T47D (cell line): ENCODE data around the gene SLCO2A1.

Experiments
- DNase-seq, 2 experiments: peaks; one replicate each; pipeline versions ENCODE4 v3.0.0 to v3.0.0-alpha.2; 2011 to 2012; ENCODE audit warnings: low read depth in 1 of 2, low spot score in 1 of 2
- JUND ChIP-seq: IDR thresholded peaks from 2 replicates; pipeline ENCODE4 v1.6.1; 2012; ENCODE audit warnings: low read depth
- in situ Hi-C: cut with HindIII; loops from 2 replicates; pipeline ENCODE4 v1.10.0; 2016; ENCODE audit warnings: low sequenced_read_pairs, low pct_unique_long_range_greater_than_20kb

SLCO2A1 gene

DNA sequence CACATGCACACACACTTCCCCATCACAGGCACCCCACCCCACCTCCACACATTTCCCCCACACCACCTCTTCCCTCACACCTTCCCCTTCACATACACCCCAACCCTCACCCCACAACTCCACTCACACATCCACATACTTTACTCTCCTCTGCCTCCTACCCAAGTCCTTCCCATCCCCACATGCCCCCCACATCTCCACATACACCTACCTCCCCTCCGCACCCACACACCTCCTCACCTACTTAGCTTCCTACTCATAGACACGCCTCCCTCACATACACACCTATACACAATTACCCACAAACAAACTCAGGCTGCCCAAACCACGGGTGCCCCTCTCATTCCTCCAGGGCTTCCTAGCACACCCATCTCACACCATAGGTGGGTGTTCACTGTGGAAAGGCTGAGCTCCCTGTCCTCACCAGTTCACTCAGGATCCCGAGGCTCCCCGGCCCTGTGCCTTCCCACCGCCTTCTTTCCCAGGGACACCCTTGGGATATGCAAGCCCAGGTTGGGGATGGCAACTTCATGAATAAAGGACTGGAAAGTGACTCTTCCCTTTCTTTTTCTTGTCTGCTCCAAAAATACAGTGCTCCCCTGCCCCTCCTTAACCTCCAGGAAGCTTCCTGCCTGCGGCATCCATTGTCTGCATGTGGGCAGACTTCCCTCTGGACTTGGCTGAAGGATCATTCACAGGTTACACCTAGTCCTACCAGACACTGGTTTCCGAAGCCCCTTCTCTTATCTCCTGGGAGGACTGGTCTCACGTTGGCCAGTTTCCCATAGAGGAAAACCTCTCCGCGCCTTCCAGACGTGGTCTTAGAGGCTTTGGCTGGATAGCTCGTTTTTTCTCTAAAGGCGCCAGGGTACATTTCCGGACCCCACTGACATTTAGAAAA lies 61.5 kb downstream of the SLCO2A1 start:
- in situ Hi-C loops: no loop called here

DNA sequence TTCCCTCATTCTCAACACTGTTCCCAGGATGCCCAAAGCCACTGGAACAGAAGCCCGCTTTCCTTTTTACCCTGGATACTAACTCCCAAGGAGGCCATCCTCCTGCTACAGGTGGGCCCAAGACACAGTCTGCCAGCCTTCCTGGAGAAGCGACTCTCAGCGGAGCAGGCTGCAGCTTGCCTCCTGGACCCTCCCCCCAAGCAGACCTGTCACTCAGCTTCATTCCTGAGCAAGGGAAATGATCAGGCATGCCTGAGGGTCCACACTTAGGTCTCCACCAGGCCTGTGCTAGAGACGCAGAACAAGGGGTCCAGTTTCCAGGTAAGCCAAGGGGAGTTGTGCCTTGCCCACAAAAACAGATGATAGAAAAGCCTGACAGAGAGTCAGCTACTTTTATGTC lies 62.8 kb downstream of the SLCO2A1 start:
- TF ChIP-seq JUND: no peak
- in situ Hi-C loops: no loop called here
- no peak for DNase-seq

More for the DNA sequence above, 61.5 kb downstream of the SLCO2A1 start:
- TF ChIP-seq JUND: no peak
- no peak for DNase-seq

DNA sequence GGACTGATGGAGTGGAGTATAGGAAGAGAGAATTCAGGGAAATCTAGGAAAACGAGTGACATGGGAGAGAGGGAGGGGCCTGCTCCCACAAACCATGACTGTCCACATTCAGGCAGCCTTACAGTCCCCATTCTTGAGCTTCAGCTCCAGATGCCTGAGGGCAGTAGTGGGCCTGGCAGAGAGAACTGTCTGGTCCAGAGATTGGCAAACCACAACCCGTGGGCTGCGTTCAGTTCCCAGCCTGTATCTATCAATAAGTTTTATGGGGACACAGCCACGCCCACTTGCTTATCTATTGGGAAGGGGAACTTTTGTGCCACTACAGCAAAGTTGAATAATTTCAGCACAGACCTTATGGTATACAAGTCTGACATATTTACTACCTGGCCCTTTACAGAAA lies 63.8 kb downstream of the SLCO2A1 start:
- DNase-seq: no peak
- no peak for TF ChIP-seq JUND
- in situ Hi-C loops: no loop called here

DNA sequence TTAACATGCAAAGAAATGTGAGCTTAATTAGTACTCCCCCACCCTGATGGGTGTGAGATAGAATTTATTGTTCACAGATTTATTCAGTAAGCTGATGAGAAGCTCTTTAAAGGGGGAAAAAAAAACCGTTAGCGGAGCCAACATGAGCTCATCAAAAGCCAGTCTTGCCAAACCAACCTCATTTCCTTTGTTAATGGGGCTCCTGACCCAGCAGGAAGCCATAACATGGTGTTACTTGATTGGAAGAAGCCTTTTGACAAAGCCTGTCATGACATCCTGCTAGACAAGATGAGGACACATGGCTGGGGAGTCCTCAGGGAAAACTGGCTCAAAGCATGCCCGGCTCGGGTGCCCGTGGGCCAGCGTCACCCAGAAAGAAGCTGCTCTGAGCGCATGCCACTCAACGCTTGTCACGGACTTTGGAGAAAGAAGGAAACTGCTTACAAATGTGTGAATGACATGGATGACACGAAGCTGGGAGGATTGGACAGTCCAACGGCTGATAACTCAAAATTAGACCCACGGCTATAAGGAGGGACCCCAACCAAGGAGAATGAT lies 64.6 kb downstream of the SLCO2A1 start:
- no peak for DNase-seq
- in situ Hi-C loops: no loop called here
- TF ChIP-seq JUND: no peak

DNA sequence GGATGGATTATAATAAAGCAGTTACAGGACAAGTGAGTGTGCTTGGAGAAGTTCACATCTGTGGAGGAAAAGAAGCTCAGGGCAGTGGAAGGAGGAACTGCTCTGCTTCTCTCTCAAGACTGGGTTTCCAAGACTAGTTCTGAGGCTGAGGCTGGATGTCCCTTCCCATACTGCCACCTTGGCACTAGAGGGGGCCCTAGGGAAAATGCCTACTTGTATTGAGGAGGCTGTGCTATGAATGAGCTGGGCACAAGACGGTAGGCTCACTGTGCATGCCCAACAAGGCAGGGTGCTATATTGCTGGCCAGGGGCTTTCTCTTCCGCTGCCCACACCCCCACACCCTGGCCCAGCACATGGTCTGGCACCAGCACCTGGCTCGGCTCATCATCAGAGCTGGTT lies 65.2 kb downstream of the SLCO2A1 start:
- no peak for TF ChIP-seq JUND
- peak in 1 of 2 experiments; percentile 68 for DNase-seq
- in situ Hi-C loops: no loop called here

DNA sequence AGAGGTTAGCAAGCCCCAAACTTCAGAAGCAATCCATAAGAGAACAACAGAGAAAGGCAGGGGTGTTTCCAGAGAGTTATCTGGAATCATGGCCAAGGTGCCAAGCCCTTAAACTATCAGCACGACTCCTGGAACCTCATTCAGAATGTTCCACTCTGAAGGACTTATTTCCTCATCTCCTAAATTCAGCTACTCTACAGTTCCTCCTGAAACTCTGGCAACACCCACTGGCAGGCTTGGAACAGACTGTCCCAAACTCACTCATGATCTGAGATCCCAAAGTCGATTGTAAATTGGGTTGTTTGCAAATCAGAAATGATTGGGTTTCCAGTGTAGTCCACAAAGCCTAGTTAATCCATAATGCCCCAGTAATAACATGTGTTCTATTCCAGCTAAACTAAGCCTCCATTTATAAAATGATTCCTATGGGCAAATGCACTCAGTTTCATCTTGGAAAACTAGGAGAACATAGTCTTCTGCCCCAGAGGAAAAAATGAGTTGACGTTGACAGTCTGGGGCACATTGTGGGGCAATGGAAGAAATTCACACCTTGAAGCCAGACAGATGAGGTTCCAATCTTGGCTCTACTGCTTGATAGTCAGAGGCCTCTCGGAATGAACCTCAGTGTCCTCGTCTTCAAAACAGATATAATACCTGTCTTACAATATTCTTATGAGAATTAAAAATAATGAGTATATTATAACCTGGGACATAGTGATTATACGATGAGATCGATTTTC lies 65.9 kb downstream of the SLCO2A1 start:
- no peak for TF ChIP-seq JUND
- no peak for DNase-seq
- in situ Hi-C loops: no loop called here

DNA sequence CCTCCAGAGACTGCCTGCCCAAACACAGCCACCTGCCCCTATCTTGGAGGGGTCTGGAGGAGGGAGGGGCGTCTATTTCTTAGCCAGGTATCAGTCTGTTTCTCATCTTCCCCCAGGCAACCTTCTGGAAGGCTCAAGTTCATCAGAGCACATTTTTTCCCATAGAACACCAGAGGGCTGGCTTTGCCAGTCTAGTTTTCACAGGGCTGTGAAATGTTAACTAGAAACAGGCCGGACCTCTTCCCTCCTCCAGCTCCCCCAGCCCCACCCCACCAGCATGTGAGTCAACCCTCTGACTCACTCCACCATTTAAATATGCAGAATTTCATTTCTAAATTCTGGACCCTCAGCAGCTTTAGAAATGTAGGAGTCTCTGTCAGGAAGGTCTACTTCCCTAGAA lies 66.9 kb downstream of the SLCO2A1 start:
- in situ Hi-C loops: no loop called here
- no peak for DNase-seq
- TF ChIP-seq JUND: no peak

DNA sequence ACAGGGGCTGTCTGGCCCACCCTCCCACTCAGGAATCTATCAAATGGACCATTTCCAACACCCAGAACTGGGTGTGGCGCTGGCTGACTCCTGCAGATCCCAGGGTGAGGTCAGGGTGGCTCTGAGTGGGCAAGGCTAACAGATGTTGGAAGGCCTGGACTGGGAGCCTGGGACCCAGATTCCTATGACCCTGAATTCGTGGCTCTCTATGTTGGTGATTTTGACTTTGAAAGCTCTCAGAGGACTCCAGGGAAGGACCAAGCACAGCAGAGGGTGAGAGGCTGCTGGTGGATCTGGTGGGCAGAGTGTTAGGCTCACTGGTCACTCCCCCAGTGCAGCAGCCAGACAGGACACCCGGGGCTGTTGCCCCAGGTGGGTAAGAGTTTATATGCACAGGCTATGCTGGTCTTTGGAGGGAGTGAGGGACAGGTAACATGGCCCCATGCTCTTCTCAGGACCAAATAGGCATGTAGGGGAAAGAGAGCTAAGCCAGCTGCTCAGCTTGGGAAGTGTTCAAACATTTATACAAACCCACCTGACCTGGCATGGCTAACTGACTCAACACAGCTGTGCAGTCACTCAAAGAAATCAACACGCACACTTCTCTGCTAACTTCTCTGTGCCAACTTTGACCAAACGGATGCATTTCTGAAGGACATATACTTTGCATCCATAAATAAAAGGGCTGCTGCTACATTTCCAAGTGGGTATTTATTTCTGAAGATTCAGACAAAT lies 71.5 kb downstream of the SLCO2A1 start:
- in situ Hi-C loops: no loop called here
- no peak for DNase-seq
- TF ChIP-seq JUND: no peak

DNA sequence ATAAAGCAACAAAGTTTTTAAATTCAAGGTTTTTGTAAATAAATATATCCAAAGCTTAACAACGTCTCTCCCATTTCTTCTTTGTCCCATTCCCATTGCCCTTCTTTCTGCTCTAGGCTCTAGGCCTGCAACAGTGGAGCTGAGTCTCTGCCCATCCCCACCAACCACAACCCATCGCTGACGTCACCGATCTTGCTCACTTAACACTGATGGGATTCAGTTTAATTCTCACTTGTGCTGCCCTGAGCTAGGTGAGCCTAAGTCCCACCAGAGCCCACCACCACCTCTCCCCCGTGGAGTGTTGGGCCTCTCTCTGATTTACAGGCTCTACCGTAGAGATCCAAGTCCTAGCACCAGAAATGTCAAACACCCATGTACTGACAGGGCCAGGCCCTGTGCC lies 72.7 kb downstream of the SLCO2A1 start:
- no peak for DNase-seq
- TF ChIP-seq JUND: no peak
- in situ Hi-C loops: no loop called here

DNA sequence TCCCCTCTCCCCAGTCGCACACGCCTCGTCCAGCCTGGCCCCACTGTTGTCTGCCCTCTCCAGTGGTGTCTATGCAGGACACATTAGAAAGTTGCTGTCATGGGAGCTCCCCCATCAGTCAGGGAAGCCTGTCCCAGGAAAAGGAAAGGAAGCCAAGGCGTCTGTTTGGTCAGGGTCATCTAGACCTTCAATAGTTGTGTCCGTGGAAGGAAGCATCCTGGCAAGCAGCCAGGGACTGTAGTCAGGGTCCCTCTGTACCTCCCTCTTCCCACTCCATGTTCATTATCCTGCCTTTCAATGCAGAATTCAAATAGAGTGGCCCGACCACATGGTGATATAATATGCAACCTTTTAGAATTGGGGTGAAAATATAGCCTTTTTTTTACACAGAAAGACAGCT lies 73.4 kb downstream of the SLCO2A1 start:
- in situ Hi-C loops: no loop called here
- no peak for TF ChIP-seq JUND
- DNase-seq: no peak

DNA sequence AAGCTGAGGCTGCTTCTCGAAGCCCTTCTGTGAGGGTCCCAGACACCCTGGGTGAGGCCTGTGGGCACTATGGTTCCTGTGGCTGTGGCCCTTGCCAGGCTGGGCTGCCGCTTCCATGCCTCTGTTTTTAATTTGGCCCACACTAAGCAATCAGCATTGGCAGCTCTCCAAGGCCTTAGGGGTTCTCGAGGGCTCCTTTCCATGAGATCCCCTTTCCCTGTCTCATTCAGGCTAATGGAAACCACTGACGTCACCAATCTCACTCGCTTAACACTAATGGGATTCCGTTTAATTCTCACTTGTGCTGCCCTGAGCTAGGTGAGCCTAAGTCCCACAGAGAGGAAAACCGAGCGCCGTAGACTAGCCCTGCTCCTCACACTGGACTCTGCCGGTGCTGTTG lies 73.8 kb downstream of the SLCO2A1 start:
- no peak for TF ChIP-seq JUND
- in situ Hi-C loops: no loop called here
- DNase-seq: no peak

DNA sequence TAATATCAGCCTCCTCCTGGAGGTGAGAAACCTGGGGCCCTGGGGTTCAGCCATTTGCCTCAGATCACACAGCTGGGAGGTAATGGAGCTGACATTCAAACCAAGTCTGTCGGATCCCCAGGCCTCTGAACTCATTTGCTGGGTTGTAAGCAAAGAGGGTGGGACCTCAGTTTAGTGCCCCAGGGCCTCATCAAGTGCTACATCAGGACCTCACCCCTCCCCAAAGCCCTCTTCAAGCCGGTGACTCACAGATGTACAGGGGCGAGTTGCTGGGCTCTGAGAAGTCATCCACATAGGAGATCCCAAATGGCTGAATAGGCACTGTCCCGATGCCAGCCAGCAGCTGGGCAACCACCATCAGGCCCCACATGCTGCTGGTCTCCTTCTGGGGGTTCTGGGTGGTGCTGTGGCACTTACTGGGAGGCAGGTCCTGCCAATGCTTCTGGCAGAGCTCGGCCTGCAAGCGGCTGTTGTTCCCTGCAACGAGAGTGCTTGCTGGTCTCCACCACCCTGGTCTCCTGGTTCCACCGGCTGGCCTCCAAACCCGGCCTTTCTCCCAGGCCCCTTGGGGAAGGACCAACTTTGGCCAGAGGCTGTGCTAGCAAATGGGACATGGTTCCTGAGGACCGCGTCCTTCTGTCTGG lies 74.9 kb downstream of the SLCO2A1 start:
- no peak for TF ChIP-seq JUND
- no peak for DNase-seq
- in situ Hi-C loops: no loop called here
